ENCODE measurements around the gene SORCS2. TPM values are rescaled to one million over a fixed set of nuclear protein-coding genes. Genes with fewer than 3 reads are reported as not detected.

Gene SORCS2
- total RNA-seq, 1 donor from 2014 or later, result 1.2 TPM

DNA sequence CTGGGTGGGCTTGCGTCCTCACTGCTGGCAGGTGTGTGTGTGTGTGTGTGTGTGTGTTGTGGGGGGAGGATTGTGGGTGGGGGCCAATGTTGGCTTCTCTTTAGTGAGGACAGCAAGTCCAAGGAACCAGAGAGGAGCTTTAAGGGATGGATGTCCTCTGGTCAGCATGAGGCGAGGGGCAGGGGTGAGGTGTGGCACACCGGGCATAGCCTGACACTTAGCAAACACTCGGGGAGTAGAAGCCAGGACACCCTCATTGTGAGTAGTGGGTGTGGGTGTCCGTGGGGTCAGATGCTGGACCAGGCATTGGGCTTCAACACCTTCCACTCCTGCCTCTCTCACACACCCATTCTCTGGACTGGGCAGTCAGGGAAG lies 2.8 kb downstream of the SORCS2 start:
- intact Hi-C loops (cut with DNase I), result no loop called here
- DNase-seq (no peak), ATAC-seq (ENCODE audit: poor library complexity) (no peak)

GRCh38 chr4:7195546-7196287 lies 3.4 kb downstream of the SORCS2 start:
- ATAC-seq (ENCODE audit: poor library complexity) (no peak), DNase-seq (no peak)
- intact Hi-C loops (cut with DNase I), result no loop called here

- ATAC-seq (ENCODE audit: poor library complexity) (no peak), DNase-seq (no peak)
- intact Hi-C loops (cut with DNase I), result no loop called here
Observed at GRCh38 chr4:7196288-7196651, 3.9 kb downstream of the SORCS2 start.

DNA sequence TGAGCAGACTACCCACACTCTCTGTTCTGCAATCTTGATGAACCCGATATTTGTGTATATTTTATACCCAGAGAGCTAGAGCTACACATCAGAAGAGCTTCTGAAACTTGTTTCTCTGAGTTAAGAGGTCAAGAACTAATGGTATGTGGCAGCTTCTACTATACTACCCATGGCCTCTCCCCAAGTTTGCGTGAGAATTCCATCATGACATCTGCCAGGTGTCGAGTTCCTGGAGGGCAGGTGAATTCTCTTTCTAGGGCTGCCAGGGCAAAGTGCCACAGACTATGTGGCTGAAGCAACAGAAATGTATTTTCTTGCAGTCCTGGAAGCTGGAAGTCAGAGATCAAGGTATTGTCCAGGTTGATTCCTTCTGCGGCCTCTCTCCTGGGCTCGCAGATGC lies 4.4 kb downstream of the SORCS2 start:
- intact Hi-C loops (cut with DNase I), result no loop called here
- DNase-seq, result no peak
- no peak for ATAC-seq (ENCODE audit: poor library complexity)

GRCh38 chr4:7197910-7198309 lies 5.6 kb downstream of the SORCS2 start:
- no peak for ATAC-seq (ENCODE audit: poor library complexity)
- no peak for DNase-seq
- intact Hi-C loops (cut with DNase I), result no loop called here

- DNase-seq (no peak), ATAC-seq (ENCODE audit: poor library complexity) (no peak)
- intact Hi-C loops (cut with DNase I), result no loop called here
Observed at GRCh38 chr4:7198440-7199128, 6.2 kb downstream of the SORCS2 start.

DNA sequence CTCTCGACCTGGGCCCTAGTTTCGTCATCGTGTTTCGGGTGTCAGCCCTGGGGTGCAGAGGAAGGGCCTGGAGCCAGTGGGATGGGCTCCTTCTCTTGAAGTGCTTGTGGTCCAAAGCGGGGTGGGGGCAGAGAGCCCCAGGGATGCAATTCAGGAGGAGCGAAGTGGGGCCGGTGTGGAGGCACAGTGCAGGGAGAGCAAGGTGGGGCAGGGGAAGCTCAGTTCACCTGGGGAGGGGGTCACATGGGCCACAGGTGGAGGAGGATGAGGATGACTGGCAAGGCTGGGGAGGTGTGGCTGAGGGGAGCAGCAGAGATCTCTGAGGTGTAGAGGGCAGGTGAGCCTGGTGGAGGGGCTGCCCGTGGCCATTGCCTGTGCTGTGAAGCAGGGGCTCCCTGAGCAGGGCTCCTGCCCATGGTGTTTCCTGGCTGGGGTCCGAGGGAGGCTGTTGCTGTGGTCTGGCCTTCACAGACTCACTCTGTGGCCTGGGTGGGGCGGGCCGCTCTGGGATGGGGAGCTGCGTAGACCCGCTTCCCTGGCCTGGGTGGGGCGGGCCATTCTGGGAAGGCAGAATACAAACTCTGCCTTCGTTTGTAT lies 6.9 kb downstream of the SORCS2 start:
- intact Hi-C loops (cut with DNase I), result no loop called here
- peak; percentile 17 for DNase-seq
- no peak for ATAC-seq (ENCODE audit: poor library complexity)

GRCh38 chr4:7199771-7200441 lies 7.6 kb downstream of the SORCS2 start:
- ATAC-seq (ENCODE audit: poor library complexity) (no peak), DNase-seq (peak; percentile 32)
- intact Hi-C loops (cut with DNase I), result no loop called here

DNA sequence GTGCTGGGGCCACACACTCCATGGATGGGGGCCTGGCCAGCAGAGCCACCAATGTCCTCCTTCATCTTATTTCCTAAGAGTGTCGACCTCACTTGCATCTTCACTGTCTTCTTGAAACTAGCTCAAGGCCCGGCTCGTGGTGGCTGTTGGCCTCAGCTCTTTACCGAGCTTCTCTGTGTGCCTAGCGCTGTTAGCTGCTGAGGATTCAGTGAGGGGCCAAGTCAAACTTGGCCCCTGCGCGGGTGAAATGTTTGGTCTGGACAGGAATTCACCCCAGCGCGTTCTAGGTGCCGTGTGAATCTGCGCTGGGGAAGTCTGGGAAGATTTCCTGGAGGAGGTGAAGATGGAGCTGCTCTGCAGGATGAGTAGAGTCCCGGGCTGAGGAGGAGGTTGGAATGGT lies 8.5 kb downstream of the SORCS2 start:
- intact Hi-C loops (cut with DNase I), result no loop called here
- DNase-seq, result no peak
- ATAC-seq (ENCODE audit: poor library complexity), result no peak

- no peak for ATAC-seq (ENCODE audit: poor library complexity)
- DNase-seq, result peak; percentile 24
- intact Hi-C loops (cut with DNase I), result no loop called here
Observed at GRCh38 chr4:7201420-7202305, 9.3 kb downstream of the SORCS2 start.

DNA sequence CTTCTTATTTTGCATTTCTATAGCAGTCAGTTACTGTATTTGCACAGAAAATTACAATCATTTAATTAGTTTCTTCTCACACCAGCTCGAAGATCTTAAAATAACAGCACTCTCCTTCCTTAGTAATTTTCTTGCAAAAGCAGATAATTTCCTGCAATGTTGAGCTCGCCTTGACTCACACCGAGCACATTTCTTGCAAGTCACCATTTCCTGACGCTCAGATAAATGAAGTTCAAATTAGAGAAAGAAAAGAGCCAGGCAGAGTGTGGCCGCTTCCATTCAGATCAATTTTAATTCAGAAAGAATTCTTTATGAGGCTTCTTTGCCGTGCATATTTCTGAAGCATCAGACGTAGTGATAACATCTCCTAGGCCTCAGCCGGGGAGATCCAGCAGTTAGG lies 10.1 kb downstream of the SORCS2 start:
- intact Hi-C loops (cut with DNase I), result no loop called here
- DNase-seq, result no peak
- ATAC-seq (ENCODE audit: poor library complexity), result no peak

- intact Hi-C loops (cut with DNase I), result no loop called here
- ATAC-seq (ENCODE audit: poor library complexity) (no peak), DNase-seq (peak; percentile 47)
Observed at GRCh38 chr4:7204656-7205387, 12.5 kb downstream of the SORCS2 start.

GRCh38 chr4:7206385-7206784 lies 14.0 kb downstream of the SORCS2 start:
- intact Hi-C loops (cut with DNase I), result no loop called here
- DNase-seq (peak; percentile 65), ATAC-seq (ENCODE audit: poor library complexity) (peak; percentile 66)

DNA sequence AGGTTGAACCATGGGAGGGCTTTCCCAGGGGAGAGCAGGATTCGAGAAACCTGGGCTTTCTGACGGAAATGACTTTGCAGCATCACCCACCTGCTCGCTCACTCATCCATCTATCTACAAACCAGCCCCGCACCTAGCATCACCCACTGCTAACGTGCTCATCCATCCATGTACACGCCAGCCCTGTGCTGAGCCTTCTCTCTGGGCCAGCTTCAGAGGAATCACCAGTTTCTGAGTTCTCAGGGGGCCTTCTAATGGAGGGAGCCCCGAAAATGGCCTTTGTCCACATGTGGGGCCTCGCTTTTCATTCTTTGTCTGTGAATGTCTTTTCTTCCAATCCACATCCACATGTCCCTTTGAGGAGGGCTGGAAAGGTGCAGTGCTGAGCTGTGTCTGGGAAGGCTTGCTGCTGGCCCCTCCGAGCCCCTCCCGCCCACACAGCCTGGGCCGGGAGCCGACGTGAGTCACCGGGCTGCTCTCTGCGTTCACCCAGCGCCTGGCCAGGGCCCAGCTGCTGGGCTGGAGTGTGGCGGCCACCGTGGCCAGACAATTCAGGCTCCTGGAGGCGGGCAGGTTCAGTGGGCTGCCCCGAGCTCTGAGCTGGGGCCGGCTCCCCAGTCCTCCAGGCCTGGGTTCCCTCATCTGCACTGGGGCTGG lies 14.7 kb downstream of the SORCS2 start:
- ATAC-seq (ENCODE audit: poor library complexity), result peak; percentile 99
- DNase-seq, result peak; percentile 91
- intact Hi-C loops (cut with DNase I), result no loop called here

DNA sequence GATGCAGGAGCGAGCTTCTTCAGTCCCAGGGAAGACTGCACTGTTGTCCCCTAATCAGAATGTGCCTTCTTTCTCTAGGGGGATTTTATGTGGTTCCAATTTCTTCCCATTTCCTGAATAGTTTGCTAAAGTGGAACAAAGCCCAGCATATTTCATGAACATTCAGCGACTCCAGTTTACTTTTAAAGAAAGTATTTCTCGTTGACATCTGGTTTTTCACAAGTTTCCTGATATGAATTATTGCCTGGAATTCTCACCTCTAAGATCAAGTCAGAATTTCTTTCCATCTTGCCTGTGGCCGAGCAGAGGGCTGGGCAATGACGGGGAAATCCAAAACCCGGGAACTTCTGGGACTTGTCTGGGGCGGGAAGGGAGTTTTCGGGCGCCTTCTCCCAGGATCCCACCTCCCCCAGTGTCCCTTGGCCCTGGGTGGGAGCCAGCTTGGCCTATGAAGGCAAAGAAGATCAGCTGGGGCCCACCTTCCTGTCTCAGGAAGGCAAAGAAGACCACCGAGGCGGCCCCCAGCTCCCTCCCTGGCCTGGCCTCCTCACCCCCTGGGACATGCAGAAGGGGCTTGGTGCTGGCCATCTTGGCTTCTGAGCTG lies 15.4 kb downstream of the SORCS2 start:
- intact Hi-C loops (cut with DNase I), result no loop called here
- DNase-seq, result peak; percentile 34
- ATAC-seq (ENCODE audit: poor library complexity), result no peak

DNA sequence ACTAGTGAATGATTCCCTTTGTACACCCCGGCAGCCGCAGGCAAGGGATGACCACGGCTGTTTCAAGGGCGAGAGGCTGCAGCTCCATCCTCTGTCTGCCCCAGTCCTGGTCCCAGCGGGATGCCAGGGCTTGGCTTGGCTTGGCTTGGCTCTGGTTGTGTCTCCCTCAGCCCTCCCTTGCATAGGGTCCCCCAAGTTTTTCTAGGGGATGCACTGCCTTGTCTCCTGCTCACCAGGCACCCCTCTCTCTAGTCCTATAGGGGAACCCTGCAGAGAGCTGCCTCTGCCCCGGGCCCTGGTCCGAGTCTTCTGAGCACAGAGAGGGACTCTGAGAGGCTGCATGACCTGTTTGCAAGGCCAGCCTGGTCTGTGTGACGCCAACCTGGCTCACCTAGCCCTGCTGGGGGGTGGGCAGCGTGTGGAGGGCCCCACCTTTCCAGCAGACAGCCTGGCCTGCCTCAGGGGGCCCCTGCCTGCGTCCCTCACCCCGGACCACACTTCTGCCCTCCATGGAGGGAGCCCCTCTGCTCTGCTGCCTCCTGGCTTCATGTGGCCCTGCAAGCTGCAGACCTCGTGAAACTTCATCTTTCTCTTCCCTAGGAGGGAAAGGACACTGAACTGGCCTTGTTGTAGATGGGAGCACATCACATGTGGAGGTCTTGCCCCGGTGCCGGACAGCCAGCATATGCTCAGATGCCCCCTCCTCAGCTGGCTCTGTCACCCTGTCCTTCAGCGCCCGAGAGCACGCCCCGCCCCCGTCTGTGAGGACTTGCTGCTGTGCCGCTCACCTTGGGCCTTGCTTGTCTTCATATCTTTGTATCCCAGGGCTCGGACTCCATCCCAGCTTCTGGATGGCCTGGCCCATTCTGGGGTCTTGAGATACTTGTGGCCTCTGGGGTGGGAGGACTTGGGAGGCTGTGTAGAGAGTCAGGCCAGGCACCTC lies 16.4 kb downstream of the SORCS2 start:
- ATAC-seq (ENCODE audit: poor library complexity) (no peak), DNase-seq (peak; percentile 35)
- intact Hi-C loops (cut with DNase I), result no loop called here

Measured in Right ventricle myocardium superior (tissue), 1 donor.